Urinary bladder (tissue), 4 donors: ENCODE results near the gene PCDHGA9. TPM values are rescaled to one million over a fixed set of nuclear protein-coding genes. Genes with fewer than 3 reads are reported as not detected.
A peak's percentile ranks its signal among the peaks of the same experiment; 100 is the strongest.

Experiments used
- DNase-seq: peaks from one replicate; pipeline ENCODE4 v3.0.0-alpha.2; 2015; ENCODE audit errors: extremely low spot score
- H3K27ac ChIP-seq: one replicate; pipeline ENCODE4 v1.5.1; 2013; ENCODE audit warnings: low read depth, mild to moderate bottlenecking, moderate library complexity
- H3K36me3 ChIP-seq: one replicate; pipeline ENCODE4 v1.6.1; 2013; ENCODE audit warnings: mild to moderate bottlenecking, moderate library complexity; ENCODE audit not compliant: insufficient read depth
- H3K4me1 ChIP-seq: one replicate; pipeline ENCODE4 v1.6.1; 2013; ENCODE audit warnings: mild to moderate bottlenecking, moderate library complexity; ENCODE audit not compliant: insufficient read depth
- H3K4me3 ChIP-seq: one replicate; pipeline ENCODE4 v1.5.1; 2013; ENCODE audit warnings: low read depth, low read length
- WGBS: extraction: QIAGEN DNeasy Blood & Tissue Kit; methylation state at CpG from one replicate; pipeline ENCODE4 v1.1.7; 2013; 5-methylcytosine and 5-hydroxymethylcytosine counted together
- polyA plus RNA-seq: library from polyadenylated mRNA; stranded (reverse); fragments of 200-250 nt; gene quantifications from one replicate; pipeline ENCODE4 v1.2.3, GENCODE V29; 2013
- total RNA-seq: library from RNA; depleted of rRNA; stranded (reverse); fragments of >200 nt; gene quantifications from one replicate; pipeline ENCODE4 v1.2.3, GENCODE V29; 2014
- donor health status: healthy with polysubstance abuse.
- donor health status: healthy.

PCDHGA9 gene
- total RNA-seq (12.5 TPM), polyA plus RNA-seq (3.1 TPM)

DNA sequence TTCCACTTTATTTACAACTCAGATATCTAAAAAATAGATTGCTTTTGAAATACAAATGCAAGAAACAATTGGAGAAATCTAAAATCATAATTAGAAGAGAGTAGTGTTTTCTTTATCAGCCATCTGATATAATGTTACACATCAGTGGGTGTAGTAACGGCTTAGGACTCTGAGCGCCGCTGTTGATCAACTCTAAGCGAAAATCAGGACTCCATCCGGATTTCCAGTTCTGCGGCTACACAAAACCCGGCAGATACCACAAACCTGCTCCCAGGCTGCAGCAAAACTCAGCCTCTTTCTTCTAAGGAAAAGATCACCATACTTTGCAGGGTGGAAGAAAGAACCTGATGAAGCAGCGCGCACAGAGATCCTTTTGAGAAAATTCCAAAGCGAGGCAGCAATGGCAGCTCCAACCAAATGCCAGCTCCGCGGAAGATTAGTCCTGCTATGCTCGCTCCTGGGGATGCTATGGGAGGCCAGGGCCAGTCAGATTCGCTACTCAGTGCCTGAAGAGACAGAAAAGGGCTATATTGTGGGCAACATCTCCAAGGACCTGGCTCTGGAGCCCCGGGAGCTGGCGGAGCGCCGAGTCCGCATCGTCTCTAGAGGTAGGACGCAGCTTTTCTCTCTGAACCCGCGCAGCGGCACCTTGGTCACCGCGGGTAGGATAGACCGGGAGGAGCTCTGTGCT lies at the start of gene PCDHGA9:
PCDHGA9 (plus strand) TSS at position 226 of the 691 bp plus-strand sequence; CDS start at position 401, 175 bp downstream.
- no peak for DNase-seq

DNA sequence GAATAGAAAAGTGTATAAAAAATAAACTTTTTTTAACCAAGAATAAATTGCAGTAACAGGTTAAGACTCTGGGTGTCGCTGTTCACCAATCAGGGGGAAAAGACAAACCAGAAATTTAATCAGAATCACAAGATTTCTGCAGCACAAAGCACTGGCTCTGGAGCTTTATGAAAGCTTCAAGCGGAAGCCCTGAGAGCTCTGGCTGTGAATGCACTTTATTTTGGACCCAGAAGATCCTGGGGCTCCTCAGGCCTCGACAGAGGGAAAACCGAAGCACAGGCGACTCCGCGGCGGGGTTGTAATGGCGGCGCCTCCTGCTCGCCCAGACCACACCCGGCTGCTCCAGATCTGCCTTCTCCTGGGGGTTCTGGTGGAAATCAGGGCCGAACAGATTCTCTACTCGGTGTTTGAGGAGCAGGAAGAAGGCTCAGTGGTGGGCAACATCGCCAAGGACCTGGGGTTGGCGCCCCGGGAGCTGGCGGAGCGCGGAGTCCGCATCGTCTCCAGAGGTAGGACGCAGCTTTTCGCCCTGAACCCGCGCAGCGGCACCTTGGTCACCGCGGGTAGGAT lies 47.6 kb upstream of the PCDHGA9 start, which contains the start of gene PCDHGA4:
PCDHGA4 (plus strand) TSS at position 122 of the 570 bp plus-strand sequence; CDS start at position 209, 87 bp downstream.
- H3K27ac ChIP-seq = no peak within 1 kb of the TSS
- WGBS = 14% methylated on average over 29 of the region's 29 CpGs
- H3K36me3 ChIP-seq = no peaks in the 10 kb centered on the region
- peak within 1 kb of the TSS; percentile 10 for H3K4me3 ChIP-seq
- no peaks in the 10 kb centered on the region for H3K4me1 ChIP-seq
- DNase-seq = no peak

More for the DNA sequence above, at the start of gene PCDHGA9:
- whole genome bisulfite sequencing = 16% methylated on average over 27 of the region's 27 CpGs
- Histone ChIP-seq H3K27ac (no peak within 1 kb of the TSS), H3K4me3 (no peak within 1 kb of the TSS), H3K36me3 (no peaks in the 10 kb centered on the region), H3K4me1 (no peaks in the 10 kb centered on the region)

DNA sequence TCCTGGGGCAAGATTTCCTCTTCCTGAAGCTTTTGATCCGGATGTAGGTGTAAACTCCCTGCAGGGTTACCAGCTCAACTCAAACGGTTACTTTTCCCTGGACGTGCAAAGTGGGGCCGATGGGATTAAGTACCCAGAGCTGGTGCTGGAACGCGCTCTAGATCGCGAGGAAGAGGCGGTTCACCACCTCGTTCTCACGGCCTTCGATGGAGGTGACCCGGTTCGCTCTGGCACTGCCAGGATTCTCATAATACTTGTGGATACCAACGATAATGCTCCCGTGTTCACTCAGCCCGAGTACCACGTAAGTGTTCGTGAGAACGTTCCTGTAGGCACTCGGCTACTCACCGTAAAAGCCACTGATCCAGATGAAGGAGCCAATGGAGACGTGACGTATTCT lies 46.9 kb upstream of the PCDHGA9 start:
- no peaks in the 10 kb centered on the region for H3K36me3 ChIP-seq
- H3K27ac ChIP-seq = no peak overlapping the region
- no peaks in the 10 kb centered on the region for H3K4me1 ChIP-seq
- H3K4me3 ChIP-seq = no peak overlapping the region
- 49% methylated on average over 24 of the region's 24 CpGs for WGBS
- DNase-seq = no peak

DNA sequence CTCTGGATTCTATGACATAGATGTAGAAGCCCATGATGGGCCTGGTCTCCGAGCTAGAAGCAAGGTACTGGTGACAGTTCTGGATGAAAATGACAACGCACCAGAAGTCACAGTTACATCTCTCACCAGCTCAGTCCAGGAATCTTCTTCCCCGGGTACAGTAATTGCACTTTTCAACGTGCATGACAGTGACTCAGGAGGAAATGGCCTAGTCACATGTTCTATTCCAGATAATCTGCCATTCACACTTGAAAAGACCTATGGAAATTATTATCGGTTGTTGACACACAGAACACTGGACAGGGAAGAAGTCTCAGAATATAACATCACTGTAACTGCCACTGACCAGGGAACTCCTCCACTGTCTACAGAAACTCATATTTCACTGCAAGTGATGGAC lies 46.4 kb upstream of the PCDHGA9 start:
- Histone ChIP-seq H3K36me3 (no peaks in the 10 kb centered on the region), H3K4me1 (no peaks in the 10 kb centered on the region), H3K27ac (no peak overlapping the region), H3K4me3 (no peak overlapping the region)
- DNase-seq = no peak
- 75% methylated on average over 5 of the region's 5 CpGs for WGBS

DNA sequence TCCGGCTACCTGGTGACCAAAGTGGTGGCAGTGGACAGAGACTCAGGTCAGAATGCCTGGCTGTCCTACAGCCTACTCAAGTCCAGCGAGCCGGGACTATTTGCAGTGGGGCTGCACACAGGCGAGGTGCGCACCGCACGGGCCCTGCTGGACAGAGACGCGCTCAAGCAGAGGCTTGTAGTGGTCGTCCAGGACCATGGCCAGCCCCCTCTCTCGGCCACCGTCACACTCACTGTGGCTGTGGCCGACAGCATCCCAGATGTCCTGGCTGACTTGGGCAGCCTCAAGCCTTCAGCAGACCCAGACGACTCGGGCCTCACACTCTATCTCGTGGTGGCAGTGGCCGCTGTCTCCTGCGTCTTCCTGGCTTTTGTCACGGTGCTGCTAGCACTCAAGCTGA lies 45.6 kb upstream of the PCDHGA9 start:
- no peak overlapping the region for H3K4me3 ChIP-seq
- no peak overlapping the region for H3K27ac ChIP-seq
- no peaks in the 10 kb centered on the region for H3K36me3 ChIP-seq
- DNase-seq = no peak
- no peaks in the 10 kb centered on the region for H3K4me1 ChIP-seq
- WGBS = 49% methylated on average over 19 of the region's 19 CpGs

DNA sequence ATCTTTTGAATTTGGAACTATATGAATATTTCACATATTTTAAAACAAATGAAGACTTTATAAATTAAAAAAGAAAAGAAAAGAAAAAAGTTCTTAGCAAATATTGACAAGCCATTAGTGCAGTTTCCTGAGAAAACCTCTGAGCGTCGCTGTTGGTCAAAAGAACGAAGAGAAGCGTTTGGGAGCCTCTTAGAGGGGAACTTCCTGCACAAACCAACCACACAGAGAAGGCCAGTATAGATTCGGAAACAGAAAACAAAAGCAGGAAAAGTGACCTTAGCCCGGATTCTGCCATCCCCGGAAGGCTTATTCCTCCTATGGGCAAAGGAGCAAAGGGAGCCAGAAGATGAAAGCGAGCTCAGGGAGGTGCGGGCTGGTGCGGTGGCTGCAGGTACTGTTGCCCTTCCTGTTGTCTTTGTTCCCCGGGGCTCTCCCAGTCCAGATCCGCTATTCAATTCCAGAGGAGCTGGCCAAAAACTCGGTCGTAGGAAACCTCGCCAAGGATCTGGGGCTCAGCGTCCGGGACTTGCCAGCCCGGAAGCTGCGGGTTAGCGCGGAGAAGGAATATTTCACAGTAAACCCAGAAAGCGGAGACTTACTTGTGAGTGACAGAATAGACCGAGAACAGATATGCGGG lies 42.7 kb upstream of the PCDHGA9 start, which contains the start of gene PCDHGB2:
PCDHGB2 (plus strand) TSS at position 205 of the 637 bp plus-strand sequence; CDS start at position 347, 142 bp downstream.
- no peak within 1 kb of the TSS for H3K27ac ChIP-seq

DNA sequence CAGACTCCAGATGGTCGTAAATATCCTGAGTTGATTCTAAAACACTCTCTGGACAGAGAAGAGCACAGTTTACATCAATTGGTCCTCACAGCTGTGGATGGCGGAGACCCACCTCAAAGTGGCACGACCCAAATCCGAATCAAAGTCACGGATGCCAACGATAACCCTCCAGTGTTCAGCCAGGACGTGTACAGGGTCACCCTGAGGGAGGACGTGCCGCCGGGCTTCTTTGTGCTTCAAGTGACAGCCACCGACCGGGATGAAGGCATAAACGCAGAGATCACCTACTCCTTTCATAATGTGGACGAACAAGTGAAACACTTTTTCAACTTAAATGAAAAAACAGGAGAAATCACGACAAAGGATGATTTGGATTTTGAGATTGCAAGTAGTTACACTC lies 41.9 kb upstream of the PCDHGA9 start:
- no peak overlapping the region for H3K27ac ChIP-seq
- WGBS = 32% methylated on average over 15 of the region's 15 CpGs
- no peaks in the 10 kb centered on the region for H3K36me3 ChIP-seq
- H3K4me1 ChIP-seq = no peaks in the 10 kb centered on the region
- no peak for DNase-seq
- H3K4me3 ChIP-seq = no peak overlapping the region

More for the DNA sequence above, 42.7 kb upstream of the PCDHGA9 start, which contains the start of gene PCDHGB2:
- H3K4me3 ChIP-seq = peak within 1 kb of the TSS; percentile 1
- 19% methylated on average over 24 of the region's 24 CpGs for WGBS
- H3K4me1 ChIP-seq = no peaks in the 10 kb centered on the region
- no peak for DNase-seq
- no peaks in the 10 kb centered on the region for H3K36me3 ChIP-seq

DNA sequence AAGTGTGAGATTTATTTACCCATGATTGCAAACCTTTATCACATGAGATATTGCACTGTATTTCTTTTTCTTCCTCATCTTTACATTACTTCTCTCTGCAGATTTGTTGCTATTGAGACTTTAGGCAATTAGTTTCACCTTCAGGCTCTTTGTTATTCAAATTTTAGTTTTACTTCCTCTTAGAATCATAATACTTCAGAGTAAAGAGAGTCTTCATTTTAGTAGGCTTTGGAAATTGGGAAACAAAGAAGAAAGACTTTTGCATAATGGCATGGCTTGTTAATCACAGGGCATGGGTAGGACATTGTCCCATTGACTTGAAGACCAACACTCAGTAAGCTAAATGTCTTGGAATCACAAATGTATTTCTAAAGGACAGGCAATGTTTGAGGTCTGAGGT lies 39.9 kb upstream of the PCDHGA9 start:
- H3K4me3 ChIP-seq = no peak overlapping the region
- no peak overlapping the region for H3K27ac ChIP-seq
- no peaks in the 10 kb centered on the region for H3K36me3 ChIP-seq
- no peaks in the 10 kb centered on the region for H3K4me1 ChIP-seq
- no peak for DNase-seq

DNA sequence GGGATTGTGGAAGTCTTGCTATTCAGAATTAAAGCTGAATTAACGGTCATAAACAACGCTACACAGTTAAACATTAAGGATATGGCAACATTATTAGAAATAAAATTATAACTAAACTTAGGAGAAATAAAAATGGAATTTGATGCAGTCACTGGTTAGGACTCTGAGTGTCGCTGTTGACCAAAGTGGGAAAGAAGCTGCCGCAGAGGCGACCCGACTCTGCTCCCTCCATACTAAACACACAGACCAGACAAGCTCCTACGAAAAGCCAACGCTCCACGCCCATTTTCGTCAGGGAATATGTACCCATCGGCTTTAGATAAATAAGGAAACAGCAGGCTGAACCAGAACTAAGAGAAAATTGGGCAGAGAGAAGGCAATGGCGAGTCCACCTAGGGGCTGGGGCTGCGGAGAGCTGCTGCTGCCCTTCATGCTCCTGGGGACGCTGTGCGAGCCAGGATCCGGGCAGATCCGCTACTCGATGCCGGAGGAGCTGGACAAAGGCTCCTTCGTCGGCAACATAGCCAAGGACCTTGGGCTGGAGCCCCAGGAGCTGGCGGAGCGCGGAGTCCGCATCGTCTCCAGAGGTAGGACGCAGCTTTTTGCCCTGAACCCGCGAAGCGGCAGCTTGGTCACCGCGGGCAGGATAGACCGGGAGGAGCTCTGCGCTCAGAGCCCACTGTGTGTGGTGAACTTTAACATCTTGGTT lies 38.5 kb upstream of the PCDHGA9 start, which contains the start of gene PCDHGA5:
PCDHGA5 (plus strand) TSS at position 211 of the 709 bp plus-strand sequence; CDS start at position 380, 169 bp downstream.
- H3K36me3 ChIP-seq = no peaks in the 10 kb centered on the region
- no peaks in the 10 kb centered on the region for H3K4me1 ChIP-seq
- DNase-seq = no peak
- H3K4me3 ChIP-seq = peak within 1 kb of the TSS; percentile 2
- no peak within 1 kb of the TSS for H3K27ac ChIP-seq
- 15% methylated on average over 34 of the region's 34 CpGs for WGBS

DNA sequence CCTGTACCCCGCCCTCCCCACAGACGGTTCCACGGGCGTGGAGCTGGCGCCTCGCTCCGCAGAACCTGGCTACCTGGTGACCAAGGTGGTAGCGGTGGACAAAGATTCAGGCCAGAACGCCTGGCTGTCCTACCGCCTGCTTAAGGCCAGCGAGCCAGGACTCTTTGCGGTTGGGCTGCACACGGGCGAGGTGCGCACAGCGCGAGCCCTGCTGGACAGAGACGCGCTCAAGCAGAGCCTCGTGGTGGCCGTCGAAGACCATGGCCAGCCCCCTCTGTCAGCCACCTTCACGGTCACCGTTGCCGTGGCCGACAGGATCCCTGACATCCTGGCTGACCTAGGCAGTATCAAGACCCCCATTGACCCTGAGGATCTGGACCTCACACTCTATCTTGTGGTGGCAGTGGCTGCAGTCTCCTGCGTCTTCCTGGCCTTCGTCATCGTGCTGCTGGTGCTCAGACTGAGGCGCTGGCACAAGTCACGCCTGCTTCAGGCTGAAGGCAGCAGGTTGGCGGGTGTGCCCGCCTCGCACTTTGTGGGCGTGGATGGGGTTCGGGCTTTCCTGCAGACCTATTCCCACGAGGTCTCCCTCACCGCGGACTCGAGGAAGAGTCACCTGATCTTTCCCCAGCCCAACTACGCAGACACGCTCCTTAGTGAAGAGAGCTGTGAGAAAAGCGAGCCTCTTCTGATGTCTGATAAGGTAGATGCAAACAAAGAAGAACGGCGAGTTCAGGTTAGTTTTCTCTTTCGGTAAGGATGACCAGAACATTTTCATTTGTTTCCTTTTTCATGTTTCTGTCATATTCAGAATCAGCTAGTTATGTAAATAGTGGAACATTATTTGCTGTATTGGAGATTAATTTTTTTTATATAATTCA lies 36.3 kb upstream of the PCDHGA9 start:
- DNase-seq = no peak
- Histone ChIP-seq H3K27ac (no peak overlapping the region), H3K36me3 (no peaks in the 10 kb centered on the region), H3K4me3 (no peak overlapping the region), H3K4me1 (no peaks in the 10 kb centered on the region)
- WGBS = 35% methylated on average over 46 of the region's 46 CpGs

DNA sequence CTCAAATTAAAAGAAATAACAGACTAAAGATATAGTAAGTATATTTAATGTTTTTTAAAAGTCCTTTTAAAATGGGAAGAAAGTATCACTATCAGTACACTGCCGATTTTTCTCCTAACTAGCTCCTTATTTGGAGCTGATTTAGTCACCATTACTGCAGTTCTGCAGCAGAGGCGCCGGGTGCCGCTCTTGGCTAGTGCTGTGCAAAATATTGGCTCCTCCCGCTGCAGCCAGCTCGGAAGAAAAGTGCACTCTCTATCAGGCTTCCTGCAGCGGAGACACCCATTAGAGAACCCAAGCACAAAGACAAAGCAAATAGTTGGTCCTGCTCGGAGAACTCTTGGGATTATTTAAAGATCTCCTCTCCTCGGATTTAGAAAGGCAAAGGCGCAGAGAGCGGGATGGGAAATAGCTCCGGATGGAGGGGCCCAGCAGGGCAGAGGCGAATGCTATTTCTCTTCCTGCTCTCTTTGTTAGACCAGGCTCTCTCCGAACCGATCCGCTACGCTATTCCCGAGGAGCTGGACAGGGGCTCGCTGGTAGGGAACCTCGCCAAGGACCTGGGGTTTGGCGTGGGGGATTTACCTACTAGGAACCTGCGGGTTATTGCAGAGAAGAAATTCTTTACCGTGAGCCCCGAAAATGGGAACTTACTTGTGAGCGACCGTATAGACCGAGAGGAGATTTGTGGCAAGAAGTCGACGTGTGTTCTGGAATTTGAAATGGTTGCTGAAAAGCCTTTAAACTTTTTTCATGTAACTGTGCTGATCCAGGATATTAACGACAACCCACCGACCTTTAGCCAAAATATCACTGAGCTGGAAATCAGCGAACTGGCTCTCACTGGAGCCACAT lies 32.4 kb upstream of the PCDHGA9 start, which contains the start of gene PCDHGB3:
PCDHGB3 (plus strand) TSS at position 249 of the 855 bp plus-strand sequence; CDS start at position 402, 153 bp downstream.
- H3K4me3 ChIP-seq = no peak within 1 kb of the TSS
- DNase-seq = no peak
- no peaks in the 10 kb centered on the region for H3K4me1 ChIP-seq
- 17% methylated on average over 32 of the region's 32 CpGs for WGBS
- no peaks in the 10 kb centered on the region for H3K36me3 ChIP-seq
- H3K27ac ChIP-seq = no peak within 1 kb of the TSS
